ENCODE data around the gene GALNT6.
"Not testable (repeated sequence)": the region's sequence is repeated elsewhere in the genome, so short reads cannot be mapped to it uniquely, and the experiment has no call there.

Gene GALNT6

GRCh38 chr12:51320311-51320694 is 70.9 kb downstream of the GALNT6 start:
- in situ Hi-C loops (cut with HindIII; ENCODE audit: low pct_unique_long_range_greater_than_20kb, low sequenced_read_pairs), result no loop called here
- no peak for DNase-seq (ENCODE audit: low read depth in 1 of 2, low spot score in 1 of 2)
- no peak for TF ChIP-seq JUND (IDR thresholded peaks at IDR 0.05; ENCODE audit: low read depth)

GRCh38 chr12:51318846-51319599 is 72.2 kb downstream of the GALNT6 start:
- TF ChIP-seq JUND (IDR thresholded peaks at IDR 0.05; ENCODE audit: low read depth), result no peak
- in situ Hi-C loops (cut with HindIII; ENCODE audit: low pct_unique_long_range_greater_than_20kb, low sequenced_read_pairs), result no loop called here
- DNase-seq (ENCODE audit: low read depth in 1 of 2, low spot score in 1 of 2), result no peak

- DNase-seq (ENCODE audit: low read depth in 1 of 2, low spot score in 1 of 2); in situ Hi-C loops (cut with HindIII; ENCODE audit: low pct_unique_long_range_greater_than_20kb, low sequenced_read_pairs): not testable (repeated sequence)
Observed at GRCh38 chr12:51318057-51318806, 73.0 kb downstream of the GALNT6 start.

- no peak for DNase-seq (ENCODE audit: low read depth in 1 of 2, low spot score in 1 of 2)
- TF ChIP-seq JUND (IDR thresholded peaks at IDR 0.05; ENCODE audit: low read depth), result no peak
- in situ Hi-C loops (cut with HindIII; ENCODE audit: low pct_unique_long_range_greater_than_20kb, low sequenced_read_pairs), result no loop called here
Observed at GRCh38 chr12:51311389-51311788, 79.8 kb downstream of the GALNT6 start.

GRCh38 chr12:51307655-51308593 is 83.3 kb downstream of the GALNT6 start:
- in situ Hi-C loops (cut with HindIII; ENCODE audit: low pct_unique_long_range_greater_than_20kb, low sequenced_read_pairs), result no loop called here
- TF ChIP-seq JUND (IDR thresholded peaks at IDR 0.05; ENCODE audit: low read depth), result no peak

GRCh38 chr12:51306507-51306906 is 84.7 kb downstream of the GALNT6 start:
- in situ Hi-C loops (cut with HindIII; ENCODE audit: low pct_unique_long_range_greater_than_20kb, low sequenced_read_pairs), result no loop called here
- TF ChIP-seq JUND (IDR thresholded peaks at IDR 0.05; ENCODE audit: low read depth), result no peak
- no peak for DNase-seq (ENCODE audit: low read depth in 1 of 2, low spot score in 1 of 2)

More at GRCh38 chr12:51307655-51308593, 83.3 kb downstream of the GALNT6 start:
- no peak for DNase-seq (ENCODE audit: low read depth in 1 of 2, low spot score in 1 of 2)
